Left renal pelvis (tissue), 4 donors: ENCODE data around the gene OSBPL9. TPM values are rescaled to one million over a fixed set of nuclear protein-coding genes. Genes with fewer than 3 reads are reported as not detected.
A peak's percentile ranks its signal among the peaks of the same experiment; 100 is the strongest.
"Not testable (repeated sequence)": the region's sequence is repeated elsewhere in the genome, so short reads cannot be mapped to it uniquely, and the experiment has no call there.

Experiments
- DNase-seq, 4 donors: peaks; one replicate each; pipeline ENCODE4 v3.0.0-alpha.2; 2013; ENCODE audit warnings: low read depth in 4 of 4, low spot score in 3 of 4
- polyA plus RNA-seq, 4 donors: library from polyadenylated mRNA; unstranded; fragments of 120-200 nt; gene quantifications; one replicate each; pipeline ENCODE4 v1.2.1, GENCODE V29; 2013; ENCODE audit not compliant: insufficient read length in 4 of 4

OSBPL9 gene
- polyA plus RNA-seq, 4 donors: 100 to 156 (median 137) TPM

- DNase-seq: not testable (repeated sequence)
Observed at GRCh38 chr1:51702220-51702619, 85.3 kb downstream of the OSBPL9 start.

- no peak for DNase-seq
Observed at GRCh38 chr1:51705035-51705434, 88.1 kb downstream of the OSBPL9 start.

- no peak for DNase-seq
Observed at GRCh38 chr1:51708911-51709760, 92.2 kb downstream of the OSBPL9 start.

GRCh38 chr1:51709951-51710350, 93.1 kb downstream of the OSBPL9 start:
- no peak for DNase-seq

GRCh38 chr1:51712590-51712989, 95.7 kb downstream of the OSBPL9 start:
- DNase-seq: no peak

GRCh38 chr1:51714374-51715019, 97.6 kb downstream of the OSBPL9 start:
- DNase-seq: no peak

- no peak for DNase-seq
Observed at GRCh38 chr1:51715369-51715768, 98.5 kb downstream of the OSBPL9 start.

GRCh38 chr1:51716746-51717145, 99.9 kb downstream of the OSBPL9 start:
- no peak for DNase-seq

GRCh38 chr1:51717842-51718241, 101.0 kb downstream of the OSBPL9 start:
- DNase-seq: no peak

GRCh38 chr1:51719146-51719545, 102.3 kb downstream of the OSBPL9 start:
- no peak for DNase-seq

GRCh38 chr1:51724797-51725196, 107.9 kb downstream of the OSBPL9 start:
- no peak for DNase-seq

- DNase-seq: no peak
Observed at GRCh38 chr1:51726051-51726450, 109.2 kb downstream of the OSBPL9 start.

- DNase-seq: no peak
Observed at GRCh38 chr1:51726544-51727225, 109.8 kb downstream of the OSBPL9 start.

- no peak for DNase-seq
Observed at GRCh38 chr1:51727366-51727765, 110.5 kb downstream of the OSBPL9 start.

GRCh38 chr1:51728611-51729155, 111.8 kb downstream of the OSBPL9 start:
- DNase-seq: no peak

- peak; percentile 75 to 90 (median 82) for DNase-seq
Observed at GRCh38 chr1:51729156-51729823, 112.4 kb downstream of the OSBPL9 start.

GRCh38 chr1:51729824-51730301, 113.0 kb downstream of the OSBPL9 start:
- no peak for DNase-seq

GRCh38 chr1:51731998-51732397, 115.1 kb downstream of the OSBPL9 start:
- DNase-seq: no peak

GRCh38 chr1:51732701-51733425, 116.0 kb downstream of the OSBPL9 start:
- no peak for DNase-seq

GRCh38 chr1:51733426-51733774, 116.5 kb downstream of the OSBPL9 start:
- DNase-seq: not testable (repeated sequence)
